Stimulated activated CD4-positive, alpha-beta T cell treated with anti-CD3 and anti-CD28 coated beads, Interleukin-4, amount 100 ng/mL, for 4 hours (primary cell): Measurements from ENCODE around the gene ELMO1.
A peak's percentile ranks its signal among the peaks of the same experiment; 100 is the strongest.

ENCODE experiments used
- DNase-seq, 2 experiments: peaks; one replicate each; pipeline ENCODE4 v3.0.0-alpha.2; 2020

ELMO1 gene

DNA sequence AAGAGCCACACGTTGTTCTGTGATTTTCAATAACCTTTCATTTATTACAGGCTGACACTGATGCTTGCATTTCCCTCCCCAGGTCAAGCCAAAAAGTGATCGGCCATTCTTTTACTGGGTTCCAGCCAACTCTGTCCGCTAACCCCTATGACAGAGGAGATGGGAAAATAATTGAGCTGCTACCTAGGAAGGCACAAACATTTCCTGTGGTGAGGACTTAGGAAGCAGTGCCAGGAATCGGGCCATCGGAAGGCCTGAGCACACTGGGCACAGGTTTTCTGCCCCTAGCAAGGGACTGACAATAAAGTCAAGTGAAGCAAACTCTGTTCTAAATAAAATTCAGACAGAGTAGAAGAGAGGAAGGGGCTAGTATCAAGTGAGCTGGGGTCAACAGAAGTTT is 411.4 kb downstream of the ELMO1 start:
- DNase-seq, result no peak

DNA sequence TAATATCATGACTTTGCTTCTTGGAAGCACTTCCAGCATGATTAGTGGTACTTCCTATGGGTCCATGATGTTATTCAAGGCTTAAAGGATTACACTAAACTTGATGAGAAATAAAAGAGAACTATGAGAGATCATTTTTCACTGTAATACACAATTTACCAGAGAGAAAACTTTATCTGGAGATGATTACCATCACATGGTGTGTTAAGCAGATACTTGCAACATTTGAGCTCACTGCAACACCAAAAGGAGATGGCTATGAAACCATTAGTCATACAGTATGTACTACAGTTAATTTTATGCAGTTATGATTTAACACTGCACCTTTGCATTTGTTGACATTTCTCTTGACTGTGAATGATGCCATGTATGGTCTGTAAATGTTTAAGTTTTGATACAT is 413.0 kb downstream of the ELMO1 start:
- DNase-seq, result no peak

DNA sequence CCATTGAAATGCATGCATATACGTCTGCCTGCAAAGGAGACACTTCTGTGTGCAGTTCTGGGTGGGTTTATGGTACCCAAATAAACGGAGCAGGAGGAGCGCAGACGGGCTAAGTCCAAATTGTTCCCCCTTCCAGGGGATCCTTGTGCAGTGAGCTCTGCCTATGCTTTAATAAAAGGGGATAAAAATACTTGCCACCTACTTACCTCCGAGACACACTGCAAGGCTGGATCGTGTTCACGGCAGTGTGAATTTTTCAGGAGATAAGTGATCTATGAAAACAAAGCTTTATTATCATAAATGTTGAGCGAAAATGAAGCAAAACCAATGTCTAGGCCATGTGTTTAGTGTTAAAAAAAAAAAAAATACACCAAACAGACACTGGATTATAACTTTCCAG is 415.5 kb downstream of the ELMO1 start:
- no peak for DNase-seq

DNA sequence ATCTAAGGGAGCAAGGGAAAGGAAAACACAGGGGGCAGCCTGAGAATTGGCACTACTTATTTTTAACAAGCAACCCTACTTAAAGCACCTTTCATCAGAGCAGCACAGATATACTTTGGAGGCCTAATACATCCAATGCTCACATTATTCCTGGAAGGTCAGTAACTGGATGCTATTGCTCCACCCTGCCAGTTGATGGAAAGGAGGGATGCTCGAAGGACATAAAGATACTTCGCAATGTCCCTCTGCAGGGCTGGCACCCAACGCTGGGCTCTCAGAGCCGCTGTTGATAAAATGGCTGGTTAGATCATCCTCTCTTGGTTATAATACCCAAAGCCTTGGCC is 416.4 kb downstream of the ELMO1 start:
- no peak for DNase-seq

DNA sequence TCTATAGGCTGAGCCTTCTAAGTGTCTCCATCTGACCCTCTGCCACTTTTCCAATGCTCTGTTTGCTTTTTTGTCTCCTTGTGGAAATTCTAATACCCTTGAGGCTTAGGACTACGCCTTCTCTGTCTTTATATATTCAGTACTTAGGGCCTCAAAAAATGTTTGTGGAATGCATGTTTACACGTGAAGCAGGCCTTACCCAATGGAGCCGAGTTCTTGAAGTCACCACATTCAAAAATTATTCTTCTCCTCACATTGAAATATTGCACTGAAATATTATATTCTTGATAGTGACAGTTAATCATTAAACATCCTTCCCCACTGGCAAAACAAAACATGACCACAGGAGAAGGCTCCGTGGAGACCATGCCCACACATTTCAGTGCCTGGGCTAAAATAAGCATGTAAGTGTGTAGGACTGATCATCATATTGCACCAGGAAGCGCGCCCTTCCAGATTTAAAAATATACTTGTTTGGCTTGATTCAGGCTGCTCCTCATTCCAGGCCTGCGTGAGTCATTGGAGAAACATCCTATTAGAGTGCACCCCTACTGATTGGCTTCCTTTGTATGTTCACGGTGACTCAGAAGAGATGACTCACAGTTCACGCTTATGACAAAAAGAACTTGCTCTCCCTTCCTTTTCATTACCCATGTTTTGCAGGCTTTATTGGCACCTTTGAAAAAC is 416.9 kb downstream of the ELMO1 start:
- peak; percentile 27 to 53 for DNase-seq

DNA sequence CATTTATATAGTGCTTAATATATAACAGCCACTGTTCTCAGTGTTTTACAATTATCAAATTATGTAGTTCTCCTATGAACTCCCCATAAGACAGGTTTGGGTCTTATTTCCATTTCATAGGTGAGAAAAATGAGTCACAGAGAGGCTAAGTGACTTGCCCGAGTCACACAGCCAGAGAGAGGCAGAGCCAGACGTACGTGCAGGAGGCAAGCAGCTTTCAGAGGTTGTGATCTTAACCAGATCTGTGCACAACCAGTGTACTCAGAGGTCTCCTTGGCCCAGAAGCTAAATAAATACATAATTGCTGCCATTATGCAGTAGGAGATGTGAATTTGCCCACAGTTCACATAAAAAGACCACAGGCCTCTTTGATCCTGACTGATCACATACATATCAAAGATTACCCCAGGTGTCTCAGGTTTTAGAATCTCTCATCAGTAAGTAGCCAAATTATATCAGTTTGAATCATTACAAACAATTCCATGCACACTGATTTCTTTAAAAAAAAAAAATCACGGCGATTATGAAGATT is 419.7 kb downstream of the ELMO1 start:
- DNase-seq, result peak; percentile 9 to 24

DNA sequence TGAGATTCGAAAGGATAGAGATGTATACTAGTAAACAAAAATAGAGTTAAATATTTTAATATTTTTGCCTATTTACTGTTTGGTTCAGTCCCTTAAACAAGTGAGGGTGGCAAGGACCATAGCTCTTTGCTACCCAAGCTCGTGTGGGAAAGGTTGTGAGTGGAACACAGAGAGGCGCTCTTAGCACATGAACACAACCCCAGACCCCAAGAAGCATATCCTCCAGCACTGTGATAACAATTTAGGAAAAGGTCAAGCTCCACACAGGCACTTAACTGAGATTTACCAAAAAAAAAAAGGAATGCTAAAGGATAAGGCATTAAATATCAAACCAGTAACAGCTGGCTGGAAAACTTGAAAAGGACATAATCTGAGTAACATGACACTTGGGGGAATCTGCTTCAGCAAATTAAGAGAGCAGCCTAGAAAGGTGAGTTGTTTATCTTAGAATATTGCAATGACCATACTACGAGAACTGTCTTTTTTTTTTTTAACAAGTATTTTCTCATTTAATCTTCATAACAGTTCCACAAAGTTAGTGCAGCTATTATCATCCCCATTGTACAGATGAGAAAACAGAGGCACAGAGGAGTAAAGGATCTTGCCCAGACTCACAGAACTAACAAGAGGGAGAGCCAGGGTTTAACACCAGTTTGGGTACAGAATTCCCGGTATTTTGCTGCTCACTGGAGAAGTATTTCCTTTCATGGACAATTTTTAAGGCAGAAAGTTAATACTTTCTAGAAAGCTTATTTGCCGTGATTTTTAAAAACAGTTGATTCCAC is 420.9 kb downstream of the ELMO1 start:
- DNase-seq, result no peak

DNA sequence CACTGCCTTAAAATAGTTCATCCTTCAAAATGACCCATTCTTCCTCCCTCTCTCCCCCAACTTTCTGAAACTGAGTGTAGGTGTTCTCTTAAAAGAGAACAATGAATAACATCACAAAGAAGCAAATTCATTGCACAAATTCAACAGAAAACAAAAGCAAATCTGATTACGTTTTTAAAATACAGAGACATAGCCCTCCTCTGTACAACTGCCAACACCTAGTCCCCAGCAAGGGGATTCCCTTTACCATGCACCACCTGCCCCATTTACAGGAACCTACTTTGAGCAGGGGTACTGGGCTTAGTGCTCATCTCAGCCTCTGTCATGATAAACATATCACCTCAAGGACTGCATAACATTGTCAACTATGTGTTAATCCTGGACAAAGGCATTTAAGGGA is 421.6 kb downstream of the ELMO1 start:
- DNase-seq, result no peak

DNA sequence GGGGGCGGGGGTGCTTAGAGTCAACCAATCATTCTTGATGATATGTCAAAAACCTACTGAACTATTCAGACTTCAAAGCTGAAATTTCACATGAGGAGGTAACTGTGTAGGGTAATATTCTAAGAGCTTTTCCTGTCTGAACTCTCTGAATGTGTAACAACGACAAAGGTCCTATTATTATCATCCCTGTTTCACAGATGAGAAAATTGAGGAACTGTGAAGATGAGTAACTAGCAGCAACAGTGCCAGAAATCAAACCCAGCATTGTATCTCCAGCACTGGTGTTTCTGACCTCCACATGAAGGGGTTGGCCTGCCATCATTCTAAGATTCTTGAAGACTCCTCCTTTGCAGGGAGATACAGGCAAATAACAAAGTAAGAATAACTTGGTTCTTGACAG is 429.7 kb downstream of the ELMO1 start:
- DNase-seq, result no peak

DNA sequence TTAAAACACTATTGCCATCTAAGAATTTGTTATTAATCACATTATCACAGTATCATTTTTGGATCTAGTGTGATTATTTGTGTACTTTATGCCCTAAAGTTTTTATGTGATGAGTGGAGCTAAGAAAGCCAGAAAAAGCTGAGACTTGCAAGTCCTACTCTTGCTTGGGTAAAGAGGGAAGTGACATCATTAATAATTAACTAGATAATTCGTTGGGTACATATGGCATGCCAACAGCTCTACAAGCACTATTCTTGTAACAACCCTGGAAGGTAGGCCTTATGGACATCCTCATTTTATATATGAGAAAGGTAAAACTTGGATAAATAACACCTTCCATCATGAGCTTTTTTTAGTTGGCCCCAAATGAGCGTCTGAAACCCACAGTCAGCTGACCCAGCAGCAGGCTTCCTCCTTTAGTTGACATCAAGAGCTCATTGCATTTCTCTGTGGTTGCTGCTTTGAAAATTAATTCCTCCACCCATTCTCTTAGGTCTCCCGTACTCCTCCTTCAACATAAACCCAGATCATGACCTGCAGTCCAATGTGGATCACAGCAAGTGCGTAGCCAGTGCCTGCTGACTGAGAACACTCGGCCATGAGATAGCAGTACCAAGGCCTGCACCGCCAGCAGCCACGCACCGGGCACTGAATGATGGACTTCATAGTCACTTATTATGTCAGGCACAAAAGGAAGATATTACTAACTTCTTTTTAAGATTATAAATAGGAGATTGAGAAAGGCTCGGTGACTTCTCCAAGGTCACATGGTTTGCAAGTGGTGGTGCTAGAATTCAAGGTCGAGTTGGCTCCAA is 432.4 kb downstream of the ELMO1 start:
- DNase-seq, result no peak

DNA sequence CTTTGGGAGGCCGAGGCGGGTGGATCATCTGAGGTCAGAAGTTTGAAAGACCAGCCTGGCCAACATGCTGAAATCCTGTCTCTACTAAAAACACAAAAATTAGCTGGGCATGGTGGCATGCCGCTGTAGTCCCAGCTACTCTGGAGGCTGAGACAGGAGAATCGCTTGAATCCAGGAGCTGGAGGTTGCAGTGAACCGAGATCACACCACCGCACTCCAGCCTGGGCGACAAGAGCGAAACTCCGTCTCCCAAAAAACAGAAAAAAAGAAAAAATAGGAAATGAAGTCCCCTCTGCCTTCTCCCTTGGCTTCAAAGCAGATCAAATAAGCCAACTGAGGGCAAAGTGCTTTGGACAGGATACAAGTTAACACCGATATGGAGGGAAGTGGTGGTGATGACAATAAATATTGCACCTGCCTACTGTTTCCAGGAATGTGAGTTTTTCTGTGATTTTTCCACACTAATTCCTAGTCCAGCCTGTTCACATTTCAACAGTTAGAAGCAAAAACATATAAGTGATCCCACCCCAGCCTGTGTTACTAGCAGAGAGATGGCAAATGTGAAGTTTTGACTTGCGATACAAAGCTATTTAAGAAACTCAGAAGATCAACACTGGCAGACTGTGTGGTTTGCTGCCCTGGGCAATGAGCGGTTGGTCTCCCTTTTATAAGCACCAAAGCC is 433.2 kb downstream of the ELMO1 start:
- DNase-seq, result no peak

DNA sequence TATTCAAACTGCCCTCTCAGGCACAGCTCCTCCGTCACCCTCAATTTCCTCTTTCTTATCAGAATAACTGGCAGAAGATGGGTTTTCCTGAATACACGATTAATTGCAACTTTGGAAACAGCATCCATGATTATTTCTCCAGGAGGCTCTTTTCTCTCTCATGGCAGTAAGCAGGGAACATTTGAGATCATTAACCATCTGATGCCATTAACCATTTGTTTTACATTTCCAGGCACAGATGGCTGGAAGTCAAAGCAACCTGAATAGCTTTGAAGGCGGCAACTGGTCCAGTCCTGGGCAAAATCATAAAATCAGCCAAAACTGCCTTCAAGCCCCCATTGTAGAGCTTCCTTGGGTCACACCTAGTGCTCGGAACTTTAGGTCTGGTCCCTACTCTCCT is 434.9 kb downstream of the ELMO1 start:
- no peak for DNase-seq

DNA sequence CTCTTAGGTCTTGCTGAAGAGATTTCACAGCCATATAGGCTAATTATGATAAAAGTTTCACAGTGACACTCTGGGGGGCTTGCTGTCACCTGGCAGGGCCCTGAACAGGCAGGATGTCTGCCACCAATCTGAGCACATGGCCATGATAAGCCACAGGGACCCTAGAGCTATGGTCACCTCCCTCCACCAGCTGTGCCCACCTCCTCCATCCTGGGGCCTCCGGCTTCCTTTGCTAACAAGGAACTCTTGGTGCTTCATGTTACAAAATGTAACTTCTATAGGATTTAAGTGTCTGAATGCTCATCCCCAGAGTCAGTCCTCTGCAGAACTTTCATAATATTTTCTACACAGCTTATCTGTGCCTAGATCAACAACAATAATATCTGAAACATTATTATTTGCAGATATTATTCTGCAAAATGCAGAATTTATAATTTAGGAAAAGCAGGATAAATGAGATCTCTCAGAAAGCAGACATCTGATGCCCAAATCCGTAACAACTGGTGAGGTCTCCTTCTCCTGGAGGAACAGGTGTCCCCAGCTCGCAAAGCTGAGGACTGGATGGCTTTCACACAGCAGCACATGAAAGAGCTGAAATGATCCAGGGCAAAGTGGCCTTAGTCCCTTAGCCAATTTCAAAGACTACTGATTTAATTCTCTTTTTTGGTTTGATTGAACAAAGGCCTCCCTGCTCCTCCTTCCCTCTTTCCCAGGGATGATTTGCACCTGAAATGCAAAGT is 437.3 kb downstream of the ELMO1 start:
- DNase-seq, result no peak

DNA sequence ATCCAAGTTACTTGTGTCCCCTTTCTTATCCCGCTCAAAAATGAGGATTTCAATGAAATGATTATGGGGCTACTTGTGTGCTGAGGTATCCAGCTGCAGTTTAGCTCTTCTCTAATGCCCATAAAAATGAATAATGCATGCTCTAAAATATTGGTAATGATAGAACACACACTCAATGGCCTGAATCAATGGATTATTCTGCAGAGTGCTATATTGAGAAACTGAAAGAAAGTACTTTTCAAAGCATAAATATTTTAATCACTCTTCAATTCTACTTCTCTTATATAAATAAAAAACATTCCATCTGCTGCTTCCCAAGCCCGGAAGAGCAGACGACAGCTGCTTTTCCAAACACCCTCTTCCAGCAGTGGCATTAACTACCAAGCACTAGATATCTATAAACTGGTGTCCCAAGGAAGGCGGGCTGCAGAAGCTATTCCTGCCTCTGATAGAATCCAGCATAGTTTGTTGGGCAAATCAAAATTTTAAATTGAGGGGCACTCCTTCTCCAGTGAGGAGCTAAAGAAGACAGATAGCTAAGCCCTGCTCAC is 439.5 kb downstream of the ELMO1 start:
- no peak for DNase-seq

DNA sequence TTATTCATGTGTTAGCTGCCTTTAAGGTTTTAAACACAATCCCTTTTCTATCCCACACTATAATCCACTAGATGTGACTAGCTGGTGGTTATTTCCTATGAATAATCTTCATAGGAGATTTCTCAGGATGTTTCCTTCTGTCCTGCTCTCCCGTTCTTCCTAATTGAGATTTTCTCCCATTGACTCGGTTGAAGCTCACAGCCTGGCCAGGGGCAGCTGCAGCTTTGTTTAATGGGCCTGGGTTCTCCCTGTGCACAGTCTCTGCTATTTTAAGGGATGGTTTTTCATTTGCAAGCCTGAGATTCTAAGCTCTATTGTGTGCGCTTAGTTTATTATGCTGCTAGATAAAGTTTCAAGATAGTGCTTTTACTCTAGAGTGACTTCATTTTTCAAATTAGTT is 441.0 kb downstream of the ELMO1 start:
- DNase-seq, result no peak

DNA sequence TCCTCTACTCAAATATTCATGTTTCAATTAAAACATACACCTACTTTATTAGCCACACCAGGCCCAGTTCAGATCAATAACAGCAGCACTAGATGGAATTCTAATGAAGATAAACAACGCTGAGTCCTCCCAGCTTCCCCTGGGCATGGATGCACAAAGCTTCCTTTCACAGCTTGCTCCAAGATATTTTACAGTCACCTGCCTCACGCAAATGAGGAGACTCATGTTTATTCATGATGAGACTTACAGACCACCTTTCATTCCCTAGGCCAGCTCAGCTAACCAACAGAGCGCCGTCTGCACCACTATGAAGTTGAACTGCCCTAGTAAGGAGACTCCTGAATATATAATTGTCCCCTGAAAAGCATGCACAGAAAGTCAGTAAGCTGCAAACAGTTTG is 441.4 kb downstream of the ELMO1 start:
- no peak for DNase-seq

DNA sequence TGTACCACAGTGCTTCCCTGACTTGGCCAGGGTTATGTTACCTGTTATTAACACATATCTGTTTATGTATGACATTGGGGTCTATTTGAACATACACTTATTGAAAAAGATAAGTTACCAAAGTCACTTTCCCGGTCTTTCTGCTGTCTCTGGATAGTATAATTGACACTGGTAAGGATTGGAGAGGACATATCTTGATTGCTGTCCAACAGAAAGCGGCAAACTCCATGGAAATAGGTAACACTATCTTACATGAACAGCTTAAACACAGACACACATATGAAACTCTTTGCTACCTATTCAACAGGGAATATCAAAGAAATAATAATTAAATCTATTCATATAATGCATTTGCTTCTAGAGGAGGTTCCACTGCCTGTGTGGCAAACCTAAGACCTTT is 441.9 kb downstream of the ELMO1 start:
- no peak for DNase-seq

DNA sequence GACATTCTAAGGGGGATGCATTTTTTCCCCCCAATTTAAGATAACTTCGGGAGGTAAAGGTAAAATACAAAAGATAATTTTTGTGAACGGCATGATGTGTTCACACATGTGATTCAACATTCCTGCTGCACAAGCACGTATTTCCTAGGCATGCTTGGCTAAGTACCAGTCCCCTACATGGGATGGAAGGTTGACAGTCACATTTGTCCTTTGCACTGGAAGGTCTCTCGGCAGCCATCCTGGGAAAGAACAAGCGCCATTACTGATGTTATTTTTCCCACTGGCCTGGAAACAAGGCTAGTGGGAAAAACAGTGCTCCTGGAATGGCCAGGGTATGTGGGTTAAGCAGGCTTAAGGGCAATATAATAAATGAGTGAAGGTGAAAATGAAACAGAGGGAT is 448.2 kb downstream of the ELMO1 start:
- DNase-seq, result no peak

DNA sequence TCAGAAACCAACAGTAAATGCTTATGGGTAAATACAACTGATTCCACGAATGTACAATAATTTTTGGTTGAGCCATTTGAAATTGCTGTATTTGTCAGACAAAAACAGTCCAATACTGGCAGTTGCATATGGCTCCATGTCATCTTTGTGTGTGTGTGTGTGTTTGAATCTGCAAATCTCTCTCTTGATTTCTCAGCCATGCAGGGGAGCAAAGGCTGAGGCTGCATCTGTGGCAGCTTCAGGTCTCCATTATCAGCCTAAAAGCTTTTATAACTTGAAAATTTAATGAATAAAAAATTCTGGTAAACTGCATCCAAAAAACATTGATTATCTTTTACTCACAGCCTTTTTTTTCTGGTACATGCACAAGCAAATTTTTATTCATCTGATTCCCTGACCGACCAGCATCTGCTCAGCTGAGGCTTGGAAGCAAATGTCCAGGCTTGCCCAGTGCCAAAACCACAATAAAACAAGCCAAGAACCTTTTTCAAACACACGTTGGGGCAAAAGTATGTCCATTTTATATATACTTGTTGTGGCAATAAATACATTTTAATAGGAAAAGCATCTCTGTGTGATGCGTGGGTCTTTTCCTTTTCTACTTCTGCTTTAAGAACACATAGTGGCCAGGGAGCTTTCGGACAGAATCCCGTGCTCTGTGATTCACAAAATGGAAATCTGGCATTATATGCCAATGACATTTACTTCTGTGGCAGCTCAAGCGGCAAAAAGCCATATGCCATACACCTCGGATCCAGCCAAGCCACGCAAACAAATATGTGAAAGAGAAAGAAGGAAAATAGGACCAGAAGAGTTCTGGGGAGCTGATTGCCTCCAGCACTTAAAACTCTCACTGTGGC is 448.8 kb downstream of the ELMO1 start:
- no peak for DNase-seq

DNA sequence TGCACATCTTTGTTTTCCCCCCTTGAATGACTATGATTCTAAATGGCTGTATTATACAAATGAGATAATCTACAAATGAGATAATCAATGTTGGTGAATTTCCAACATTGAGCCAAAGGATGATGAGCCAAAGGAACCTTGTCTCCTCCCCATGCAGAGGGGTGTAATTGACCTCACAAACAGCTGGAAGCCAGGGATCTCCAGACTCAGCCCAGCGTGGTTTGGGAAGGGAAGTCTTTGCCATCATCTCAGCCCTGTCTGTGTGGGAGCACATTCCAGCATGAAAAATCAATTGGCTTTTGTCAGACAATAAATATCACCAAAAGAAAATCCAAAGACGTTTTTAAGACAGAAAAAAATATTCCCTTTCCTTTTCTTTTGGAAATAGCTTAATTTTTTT is 452.9 kb downstream of the ELMO1 start:
- DNase-seq, result no peak
